ENCODE results near the gene CHD5.
A peak's percentile ranks its signal among the peaks of the same experiment; 100 is the strongest.

GRCh38 chr1:6154525-6155319 lies 25.4 kb downstream of the CHD5 start:
- TF ChIP-seq, protein P1, sequence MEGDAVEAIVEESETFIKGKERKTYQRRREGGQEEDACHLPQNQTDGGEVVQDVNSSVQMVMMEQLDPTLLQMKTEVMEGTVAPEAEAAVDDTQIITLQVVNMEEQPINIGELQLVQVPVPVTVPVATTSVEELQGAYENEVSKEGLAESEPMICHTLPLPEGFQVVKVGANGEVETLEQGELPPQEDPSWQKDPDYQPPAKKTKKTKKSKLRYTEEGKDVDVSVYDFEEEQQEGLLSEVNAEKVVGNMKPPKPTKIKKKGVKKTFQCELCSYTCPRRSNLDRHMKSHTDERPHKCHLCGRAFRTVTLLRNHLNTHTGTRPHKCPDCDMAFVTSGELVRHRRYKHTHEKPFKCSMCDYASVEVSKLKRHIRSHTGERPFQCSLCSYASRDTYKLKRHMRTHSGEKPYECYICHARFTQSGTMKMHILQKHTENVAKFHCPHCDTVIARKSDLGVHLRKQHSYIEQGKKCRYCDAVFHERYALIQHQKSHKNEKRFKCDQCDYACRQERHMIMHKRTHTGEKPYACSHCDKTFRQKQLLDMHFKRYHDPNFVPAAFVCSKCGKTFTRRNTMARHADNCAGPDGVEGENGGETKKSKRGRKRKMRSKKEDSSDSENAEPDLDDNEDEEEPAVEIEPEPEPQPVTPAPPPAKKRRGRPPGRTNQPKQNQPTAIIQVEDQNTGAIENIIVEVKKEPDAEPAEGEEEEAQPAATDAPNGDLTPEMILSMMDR (conservative IDR thresholded peaks at IDR 0.05; ENCODE audit: low read length), result peak; percentile 26; the same call in 1 of the 2 replicates
- no peak for TF ChIP-seq EZH2phosphoT487 (IDR thresholded peaks at IDR 0.05; ENCODE audit: borderline replicate concordance)

All from Loucy (cell line).